Measurements from ENCODE around the gene ZNF747. TPM values are rescaled to one million over a fixed set of nuclear protein-coding genes. Genes with fewer than 3 reads are reported as not detected.
"Not testable (repeated sequence)": the region's sequence is repeated elsewhere in the genome, so short reads cannot be mapped to it uniquely, and the experiment has no call there.

ZNF747 gene
- total RNA-seq, 1 donor from 2014 or later = 12.7 TPM

GRCh38 chr16:30522702-30523463 lies 11.8 kb downstream of the ZNF747 start:
- intact Hi-C loops (cut with DNase I) = not testable (repeated sequence)

DNA sequence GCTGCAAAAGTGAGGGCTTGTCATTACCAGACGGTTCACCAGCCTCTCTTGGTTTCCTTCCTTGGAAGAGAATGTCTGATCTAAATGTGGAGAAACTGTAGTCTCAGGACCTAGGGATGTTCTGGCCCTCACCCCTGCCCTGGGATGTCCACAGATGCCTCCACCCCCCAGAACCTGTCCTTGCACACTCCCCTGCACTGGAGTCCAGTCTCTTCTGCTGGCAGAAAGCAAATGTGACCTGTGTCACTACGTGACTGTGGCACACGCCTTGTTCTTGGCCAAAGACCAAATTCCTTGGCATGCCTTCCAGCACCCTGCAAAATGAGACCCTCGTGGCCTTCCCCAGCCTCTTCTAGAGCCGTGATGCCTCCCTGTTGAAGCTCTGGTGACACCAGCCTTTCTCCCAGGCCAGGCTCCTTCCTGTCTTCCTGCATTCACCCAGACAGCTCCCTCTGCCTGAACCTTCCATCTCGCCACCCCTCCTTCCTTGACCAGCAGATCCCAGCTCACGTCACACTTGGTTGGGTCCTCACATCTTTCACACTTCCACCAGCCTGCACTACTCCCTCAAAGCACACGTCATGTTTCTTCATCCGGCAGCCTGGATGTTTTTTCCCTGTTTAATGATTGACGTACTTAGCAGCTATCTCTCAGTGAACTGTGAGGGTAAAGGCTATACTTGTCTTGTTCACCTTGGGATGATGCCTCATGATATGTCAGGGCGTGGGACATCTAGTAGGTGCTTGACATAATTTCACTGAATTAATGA lies 12.6 kb downstream of the ZNF747 start:
- intact Hi-C loops (cut with DNase I) = no loop called here
- no peak for DNase-seq (ENCODE audit: low spot score)
- no peak for ATAC-seq

More at GRCh38 chr16:30522702-30523463, 11.8 kb downstream of the ZNF747 start:
- not testable (repeated sequence) for ATAC-seq; DNase-seq (ENCODE audit: low spot score)

- ATAC-seq (no peak), DNase-seq (ENCODE audit: low spot score) (no peak)
- intact Hi-C loops (cut with DNase I) = no loop called here
Measured at GRCh38 chr16:30521476-30521872, 13.2 kb downstream of the ZNF747 start.

DNA sequence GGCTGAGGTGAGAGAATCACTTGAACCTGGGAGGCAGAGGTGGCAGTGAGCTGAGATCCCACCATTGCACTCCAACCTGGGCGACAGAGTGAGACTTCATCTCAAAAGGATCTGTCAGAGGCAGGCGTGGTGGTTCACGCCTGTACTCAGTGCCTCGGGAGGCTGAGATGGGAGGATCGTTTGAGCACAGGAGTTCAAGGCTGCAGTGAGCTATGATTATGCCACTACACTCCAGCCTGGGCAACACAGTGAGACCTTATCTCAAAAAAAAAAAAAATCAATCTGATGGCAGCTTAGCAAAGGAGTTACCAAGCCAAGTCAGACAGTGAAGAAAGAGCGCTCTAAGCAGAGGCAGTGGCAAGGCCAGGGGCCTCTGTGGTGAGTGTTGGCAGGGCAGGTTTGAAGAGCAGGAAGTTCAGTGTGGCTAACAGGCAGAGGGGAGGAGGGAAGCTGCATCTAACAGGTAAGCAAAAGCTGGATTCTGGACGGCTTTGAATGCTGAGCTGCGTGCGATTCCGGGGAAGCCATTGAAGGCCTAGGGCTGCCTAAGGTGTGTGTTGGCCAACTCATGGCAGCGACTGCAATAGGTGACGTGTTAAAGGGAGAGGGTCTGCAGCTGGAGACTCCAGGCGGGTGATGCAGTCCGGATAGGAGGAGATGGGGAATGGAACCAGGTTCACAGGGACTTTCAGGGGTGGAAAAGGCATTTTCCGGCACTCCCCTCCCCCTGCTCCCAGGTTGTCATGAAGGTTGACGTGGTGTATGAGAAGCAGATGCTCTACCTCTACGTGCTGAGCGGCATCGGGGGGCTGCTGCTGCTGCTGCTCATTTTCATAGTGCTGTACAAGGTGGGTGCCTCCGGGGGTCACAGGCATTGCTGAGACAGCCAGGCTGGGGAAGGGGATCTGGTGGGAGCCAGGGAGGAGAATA lies 15.3 kb downstream of the ZNF747 start:
- ATAC-seq (no peak), DNase-seq (ENCODE audit: low spot score) (no peak)
- intact Hi-C loops (cut with DNase I) = loop anchor here (10.0 kb wide), 1 partner anchor 95 kb away; no protein-coding TSS in a partner anchor

GRCh38 chr16:30518552-30518951 lies 16.1 kb downstream of the ZNF747 start:
- intact Hi-C loops (cut with DNase I) = loop anchor here (10.0 kb wide), 1 partner anchor 94 kb away; no protein-coding TSS in a partner anchor
- ATAC-seq = no peak
- no peak for DNase-seq (ENCODE audit: low spot score)

GRCh38 chr16:30515275-30515674 lies 19.4 kb downstream of the ZNF747 start:
- ATAC-seq (no peak), DNase-seq (ENCODE audit: low spot score) (no peak)
- intact Hi-C loops (cut with DNase I) = loop anchor here (10.0 kb wide), 1 partner anchor 90 kb away; no protein-coding TSS in a partner anchor

GRCh38 chr16:30511509-30511908 lies 23.1 kb downstream of the ZNF747 start:
- ATAC-seq (no peak), DNase-seq (ENCODE audit: low spot score) (no peak)
- intact Hi-C loops (cut with DNase I) = loop anchor here (10.0 kb wide), 1 partner anchor 87 kb away; no protein-coding TSS in a partner anchor

GRCh38 chr16:30510376-30510938 lies 24.2 kb downstream of the ZNF747 start:
- ATAC-seq (no peak), DNase-seq (ENCODE audit: low spot score) (no peak)
- intact Hi-C loops (cut with DNase I) = loop anchor here (10.0 kb wide), 1 partner anchor 86 kb away; no protein-coding TSS in a partner anchor

- DNase-seq (ENCODE audit: low spot score) (no peak), ATAC-seq (no peak)
- intact Hi-C loops (cut with DNase I) = no loop called here
Measured at GRCh38 chr16:30509081-30509765, 25.4 kb downstream of the ZNF747 start.

- intact Hi-C loops (cut with DNase I) = no loop called here
- ATAC-seq = no peak
Measured at GRCh38 chr16:30503403-30504296, 31.0 kb downstream of the ZNF747 start.

GRCh38 chr16:30499284-30499683 lies 35.4 kb downstream of the ZNF747 start:
- intact Hi-C loops (cut with DNase I) = loop anchor here (10.0 kb wide), 1 partner anchor 54 kb away; the partner anchor contains the start of gene SEPHS2
- ATAC-seq (no peak), DNase-seq (ENCODE audit: low spot score) (no peak)

More at GRCh38 chr16:30503403-30504296, 31.0 kb downstream of the ZNF747 start:
- no peak for DNase-seq (ENCODE audit: low spot score)

GRCh38 chr16:30494709-30495108 lies 39.9 kb downstream of the ZNF747 start:
- intact Hi-C loops (cut with DNase I) = loop anchor here (10.0 kb wide), 1 partner anchor 50 kb away; the partner anchor contains the start of gene SEPHS2
- DNase-seq (ENCODE audit: low spot score) (no peak), ATAC-seq (no peak)

DNA sequence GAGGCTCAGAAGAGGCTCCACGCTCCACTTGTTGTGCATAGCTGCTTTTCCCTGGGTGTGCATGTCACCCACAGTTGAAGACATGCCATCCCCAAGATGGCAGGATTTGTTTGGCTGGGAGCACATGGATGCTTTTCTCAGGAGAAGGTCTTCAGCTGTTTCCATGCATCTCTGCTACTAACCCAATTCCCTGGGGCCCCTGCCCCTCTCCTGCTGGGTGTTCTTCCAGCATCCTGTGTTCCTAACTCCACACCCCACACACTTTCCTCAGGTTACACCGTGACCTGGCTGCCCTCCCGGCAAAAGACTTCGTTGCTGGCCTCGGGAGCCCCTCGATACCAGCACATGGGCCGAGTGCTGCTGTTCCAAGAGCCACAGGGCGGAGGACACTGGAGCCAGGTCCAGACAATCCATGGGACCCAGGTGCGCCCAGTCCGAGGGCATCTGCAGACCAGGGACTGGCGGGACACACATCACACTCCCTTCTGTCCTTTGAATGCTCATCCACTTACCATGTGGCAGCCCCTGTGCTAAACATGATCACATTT lies 40.6 kb downstream of the ZNF747 start:
- ATAC-seq (no peak), DNase-seq (ENCODE audit: low spot score) (no peak)
- intact Hi-C loops (cut with DNase I) = loop anchor here (10.0 kb wide), 1 partner anchor 49 kb away; the partner anchor contains the start of gene SEPHS2

- ATAC-seq (no peak), DNase-seq (ENCODE audit: low spot score) (no peak)
- intact Hi-C loops (cut with DNase I) = loop anchor here (10.0 kb wide), 1 partner anchor 47 kb away; the partner anchor contains the start of gene SEPHS2
Measured at GRCh38 chr16:30491744-30492308, 42.8 kb downstream of the ZNF747 start.

- ATAC-seq (no peak), DNase-seq (ENCODE audit: low spot score) (no peak)
- intact Hi-C loops (cut with DNase I) = loop anchor here (10.0 kb wide), 1 partner anchor 46 kb away; the partner anchor contains the start of gene SEPHS2
Measured at GRCh38 chr16:30491229-30491628, 43.4 kb downstream of the ZNF747 start.

- intact Hi-C loops (cut with DNase I) = loop anchor here (10.0 kb wide), 1 partner anchor 45 kb away; the partner anchor contains the start of gene SEPHS2
- ATAC-seq = peak; percentile 20
- no peak for DNase-seq (ENCODE audit: low spot score)
Measured at GRCh38 chr16:30490210-30490609, 44.4 kb downstream of the ZNF747 start.
